HepG2 (cell line): ENCODE measurements around the gene FBP2. TPM values are rescaled to one million over a fixed set of nuclear protein-coding genes. Genes with fewer than 3 reads are reported as not detected.

ENCODE experiments used
- ASH2L ChIP-seq: fragments of 300-600, 200-600 bp; sonication (generic); IDR thresholded peaks from 2 replicates; pipeline ENCODE4 v1.7.0; 2017; ENCODE audit warnings: low read depth, mild to moderate bottlenecking, moderate library complexity, mixed read lengths, low read length; ENCODE audit not compliant: insufficient read length
- CAMTA2 ChIP-seq: sonication (generic); formaldehyde crosslinking; IDR thresholded peaks from 2 replicates; pipeline ENCODE4 v1.4.0; 2020; ENCODE audit warnings: mild to moderate bottlenecking, missing genetic modification reagents, borderline replicate concordance
- CREB1 ChIP-seq, 2 experiments: fragments of 450-650 bp in 1 of 2; IDR thresholded peaks; 2 replicates each; pipeline ENCODE4 v1.6.1; 2016 to 2017; ENCODE audit warnings: control low read depth in 1 of 2, mild to moderate bottlenecking in 1 of 2, missing compliant biosample characterization in 1 of 2, missing genetic modification characterization in 1 of 2
- ELF3 ChIP-seq: IDR thresholded peaks from 2 replicates; pipeline ENCODE4 v1.6.1; 2016; ENCODE audit warnings: missing genetic modification reagents, missing compliant biosample characterization
- FOSL2 ChIP-seq: sonication (generic); formaldehyde crosslinking; IDR thresholded peaks from 2 replicates; pipeline ENCODE4 v1.4.0; 2020; ENCODE audit warnings: missing genetic modification reagents
- GABPA ChIP-seq, 2 experiments: IDR thresholded peaks; 2 replicates each; pipeline ENCODE4 v1.6.1; 2011 to 2016; ENCODE audit warnings: low read depth in 2 of 2, low read length in 1 of 2, missing biosample characterization in 1 of 2, missing genetic modification characterization in 1 of 2
- KLF11 ChIP-seq: IDR thresholded peaks from 2 replicates; pipeline ENCODE4 v1.6.1; 2016; ENCODE audit warnings: missing compliant biosample characterization
- KLF16 ChIP-seq, 2 experiments: sonication (generic) in 1 of 2; formaldehyde crosslinking in 1 of 2; IDR thresholded peaks; 2 replicates each; pipeline versions ENCODE4 v1.6.1 to v1.8.0; 2016 to 2023; ENCODE audit warnings: missing genetic modification reagents in 2 of 2, missing compliant biosample characterization in 1 of 2
- MEF2D ChIP-seq: sonication (generic); formaldehyde crosslinking; IDR thresholded peaks from 2 replicates; pipeline ENCODE4 v1.5.1; 2020; ENCODE audit warnings: mild to moderate bottlenecking, missing genetic modification reagents
- NCOA5 ChIP-seq: sonication (generic); formaldehyde crosslinking; IDR thresholded peaks from 2 replicates; pipeline ENCODE4 v1.4.0; 2020; ENCODE audit warnings: missing genetic modification reagents
- NFATC3 ChIP-seq: sonication (generic); formaldehyde crosslinking; IDR thresholded peaks from 2 replicates; pipeline ENCODE4 v1.5.1; 2020; ENCODE audit warnings: mild to moderate bottlenecking, missing genetic modification reagents
- NR2C2 ChIP-seq: sonication (generic); formaldehyde crosslinking; IDR thresholded peaks from 2 replicates; pipeline ENCODE4 v1.4.0; 2020; ENCODE audit warnings: missing genetic modification reagents, mild to moderate bottlenecking, moderate library complexity, borderline replicate concordance
- POLR2G ChIP-seq: fragments of 200-400 bp; formaldehyde crosslinking; IDR thresholded peaks from 2 replicates; pipeline ENCODE4 v1.6.1; 2018; ENCODE audit warnings: mild to moderate bottlenecking, low read depth, low read length, moderate library complexity
- RARG ChIP-seq: sonication (generic); formaldehyde crosslinking; IDR thresholded peaks from 2 replicates; pipeline ENCODE4 v1.4.0; 2020; ENCODE audit warnings: low read depth, mild to moderate bottlenecking, missing genetic modification reagents
- RBM22 ChIP-seq: fragments of 200-400 bp; formaldehyde crosslinking; optimal IDR thresholded peaks from 2 replicates; pipeline ENCODE3; 2017; ENCODE audit warnings: mild to moderate bottlenecking, low read length, moderate library complexity
- YEATS2 ChIP-seq: sonication (generic); formaldehyde crosslinking; IDR thresholded peaks from 2 replicates; pipeline ENCODE4 v1.4.0; 2020; ENCODE audit warnings: missing genetic modification reagents, borderline replicate concordance
- ZNF20 ChIP-seq: sonication (generic); formaldehyde crosslinking; IDR thresholded peaks from 2 replicates; pipeline ENCODE4 v1.4.0; 2020; ENCODE audit warnings: mild to moderate bottlenecking, moderate library complexity, missing genetic modification reagents
- ZNF547 ChIP-seq: sonication (generic); formaldehyde crosslinking; IDR thresholded peaks from 2 replicates; pipeline ENCODE4 v1.5.1; 2020; ENCODE audit warnings: mild to moderate bottlenecking, missing genetic modification reagents
- ZSCAN31 ChIP-seq: sonication (generic); formaldehyde crosslinking; IDR thresholded peaks from 2 replicates; pipeline ENCODE4 v1.5.0; 2020; ENCODE audit warnings: low read depth, mild to moderate bottlenecking, missing genetic modification reagents
- polyA plus RNA-seq, 8 experiments: library from polyadenylated mRNA; depleted of rRNA in 3 of 8; stranded (reverse) in 7 of 8; unstranded in 1 of 8; fragments of >200 nt; fragmentation: Illumina TruSeq in 4 of 8; extraction: Trizol in 4 of 8; gene quantifications; 2 replicates each; pipeline versions ENCODE4 v1.2.1 to v1.2.3, GENCODE V29; 2011 to 2016; ENCODE audit warnings: low read depth in 4 of 8, missing spikeins in 1 of 8, mixed read lengths in 1 of 8; ENCODE audit not compliant: insufficient read depth in 1 of 8
- total RNA-seq, 5 experiments: library from RNA; depleted of rRNA; stranded (reverse); fragments of >200 nt; fragmentation: Illumina TruSeq; extraction: Trizol; gene quantifications; 2 replicates each; pipeline ENCODE4 v1.2.3, GENCODE V29; 2016; ENCODE audit warnings: low read depth in 1 of 5
- TF ChIP-seq, protein P1 (sequence below): sonication (generic); formaldehyde crosslinking; IDR thresholded peaks from 2 replicates; pipeline ENCODE4 v1.4.0; 2020; ENCODE audit warnings: mild to moderate bottlenecking, low read depth, missing genetic modification reagents
- TF ChIP-seq, protein P2 (sequence below): sonication (generic); formaldehyde crosslinking; IDR thresholded peaks from 2 replicates; pipeline ENCODE4 v1.4.0; 2020; ENCODE audit warnings: missing genetic modification reagents
- TF ChIP-seq, protein P3 (sequence below): sonication (generic); formaldehyde crosslinking; IDR thresholded peaks from 2 replicates; pipeline ENCODE4 v1.4.0; 2020; ENCODE audit warnings: missing genetic modification reagents, mild to moderate bottlenecking, borderline replicate concordance

FBP2 gene
- total and polyA plus RNA-seq, 2 of the 13 experiments (the other 11 are each of a cell fraction or from before 2014, with no cell fraction given), result not detected

DNA sequence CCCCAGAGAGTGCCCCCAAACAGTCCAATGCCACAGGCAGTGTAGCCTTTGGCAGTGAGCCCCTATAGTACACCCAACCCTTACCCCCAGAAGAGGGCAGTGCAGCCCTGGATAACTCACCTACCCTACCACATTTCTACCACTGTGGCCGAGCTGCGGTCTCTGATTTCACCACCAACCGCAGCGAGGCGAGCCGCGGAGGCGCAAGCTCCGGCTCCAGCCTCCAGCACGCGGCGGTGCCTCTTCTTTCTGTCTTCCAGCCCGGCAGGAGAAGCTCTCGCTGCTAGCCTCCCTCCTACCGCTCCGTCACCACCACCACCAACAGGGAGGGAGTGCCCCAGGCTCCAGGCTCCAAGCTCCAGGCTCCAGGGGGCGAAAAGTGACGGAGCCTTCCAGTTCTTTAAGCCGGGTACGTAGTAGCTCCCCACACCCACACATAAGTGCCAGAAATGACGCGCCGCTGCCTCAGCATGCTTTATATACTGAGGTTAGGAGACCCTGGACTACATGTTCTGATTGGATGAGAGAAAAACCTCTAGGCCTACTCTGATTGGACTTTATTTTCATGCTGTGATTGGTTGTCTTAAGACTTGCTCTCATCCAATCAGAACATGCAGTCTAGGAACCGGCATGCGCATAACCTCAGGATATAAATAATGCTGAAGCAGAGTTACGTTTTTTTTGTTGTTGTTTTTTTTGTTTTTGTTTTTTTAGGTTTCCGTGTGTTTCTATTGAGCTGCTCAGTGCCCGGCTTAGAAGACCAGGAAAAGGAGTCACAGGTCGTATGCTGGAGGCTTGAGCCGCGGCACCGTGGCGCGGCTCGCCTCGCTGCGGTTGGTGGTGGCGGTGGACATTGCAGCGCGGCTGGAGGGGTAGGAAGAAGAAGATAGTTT is 38.9 kb downstream of the FBP2 start, which contains the start of gene PCAT7 (continued):
- TF ChIP-seq NR2C2 (CRISPR knock-in tag), result peak; percentile 40; the same call in 1 of the 2 replicates
- no peak for TF ChIP-seq RBM22
- TF ChIP-seq, protein P1, sequence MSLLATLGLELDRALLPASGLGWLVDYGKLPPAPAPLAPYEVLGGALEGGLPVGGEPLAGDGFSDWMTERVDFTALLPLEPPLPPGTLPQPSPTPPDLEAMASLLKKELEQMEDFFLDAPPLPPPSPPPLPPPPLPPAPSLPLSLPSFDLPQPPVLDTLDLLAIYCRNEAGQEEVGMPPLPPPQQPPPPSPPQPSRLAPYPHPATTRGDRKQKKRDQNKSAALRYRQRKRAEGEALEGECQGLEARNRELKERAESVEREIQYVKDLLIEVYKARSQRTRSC (CRISPR knock-in tag), result 0 out of 2 replicates have a peak, but pooled peaks have one; percentile 59
- TF ChIP-seq ELF3 (CRISPR knock-in tag), result peak; percentile 23; the same call in 1 of the 2 replicates
- TF ChIP-seq RARG, result 0 out of 2 replicates have a peak, but pooled peaks have one; percentile 52
- TF ChIP-seq KLF16 (CRISPR knock-in tag; IDR thresholded peaks at IDR 0.05), result peak in 1 of 2 experiments; percentile 81; a peak in 2 of 4 replicates
- TF ChIP-seq ASH2L, result peak; percentile 65
- TF ChIP-seq YEATS2 (CRISPR knock-in tag), result peak; percentile 49; the same call in 1 of the 2 replicates
- peak; percentile 48; the same call in 1 of the 2 replicates for TF ChIP-seq ZSCAN31 (CRISPR knock-in tag)
- TF ChIP-seq CREB1 (IDR thresholded peaks at IDR 0.05), result peak; percentile 52
- peak; percentile 81 for TF ChIP-seq CREB1 (CRISPR knock-in tag; IDR thresholded peaks at IDR 0.05)
- TF ChIP-seq GABPA (IDR thresholded peaks at IDR 0.05; ENCODE audit: low read depth, low read length), result no peak
- no peak for TF ChIP-seq GABPA (CRISPR knock-in tag; IDR thresholded peaks at IDR 0.05; ENCODE audit: low read depth)
- TF ChIP-seq KLF11 (CRISPR knock-in tag), result peak; percentile 57; the same call in 1 of the 2 replicates
- TF ChIP-seq NFATC3 (CRISPR knock-in tag), result 0 out of 2 replicates have a peak, but pooled peaks have one; percentile 50
- TF ChIP-seq POLR2G, result peak; percentile 92
- 0 out of 2 replicates have a peak, but pooled peaks have one; percentile 41 for TF ChIP-seq ZNF20 (CRISPR knock-in tag)
- TF ChIP-seq CAMTA2 (CRISPR knock-in tag), result peak; percentile 65; the same call in 1 of the 2 replicates
- TF ChIP-seq, protein P2, sequence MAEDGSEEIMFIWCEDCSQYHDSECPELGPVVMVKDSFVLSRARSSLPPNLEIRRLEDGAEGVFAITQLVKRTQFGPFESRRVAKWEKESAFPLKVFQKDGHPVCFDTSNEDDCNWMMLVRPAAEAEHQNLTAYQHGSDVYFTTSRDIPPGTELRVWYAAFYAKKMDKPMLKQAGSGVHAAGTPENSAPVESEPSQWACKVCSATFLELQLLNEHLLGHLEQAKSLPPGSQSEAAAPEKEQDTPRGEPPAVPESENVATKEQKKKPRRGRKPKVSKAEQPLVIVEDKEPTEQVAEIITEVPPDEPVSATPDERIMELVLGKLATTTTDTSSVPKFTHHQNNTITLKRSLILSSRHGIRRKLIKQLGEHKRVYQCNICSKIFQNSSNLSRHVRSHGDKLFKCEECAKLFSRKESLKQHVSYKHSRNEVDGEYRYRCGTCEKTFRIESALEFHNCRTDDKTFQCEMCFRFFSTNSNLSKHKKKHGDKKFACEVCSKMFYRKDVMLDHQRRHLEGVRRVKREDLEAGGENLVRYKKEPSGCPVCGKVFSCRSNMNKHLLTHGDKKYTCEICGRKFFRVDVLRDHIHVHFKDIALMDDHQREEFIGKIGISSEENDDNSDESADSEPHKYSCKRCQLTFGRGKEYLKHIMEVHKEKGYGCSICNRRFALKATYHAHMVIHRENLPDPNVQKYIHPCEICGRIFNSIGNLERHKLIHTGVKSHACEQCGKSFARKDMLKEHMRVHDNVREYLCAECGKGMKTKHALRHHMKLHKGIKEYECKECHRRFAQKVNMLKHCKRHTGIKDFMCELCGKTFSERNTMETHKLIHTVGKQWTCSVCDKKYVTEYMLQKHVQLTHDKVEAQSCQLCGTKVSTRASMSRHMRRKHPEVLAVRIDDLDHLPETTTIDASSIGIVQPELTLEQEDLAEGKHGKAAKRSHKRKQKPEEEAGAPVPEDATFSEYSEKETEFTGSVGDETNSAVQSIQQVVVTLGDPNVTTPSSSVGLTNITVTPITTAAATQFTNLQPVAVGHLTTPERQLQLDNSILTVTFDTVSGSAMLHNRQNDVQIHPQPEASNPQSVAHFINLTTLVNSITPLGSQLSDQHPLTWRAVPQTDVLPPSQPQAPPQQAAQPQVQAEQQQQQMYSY (CRISPR knock-in tag), result no peak
- no peak for TF ChIP-seq NCOA5 (CRISPR knock-in tag)
- no peak; the same call in 1 of the 2 replicates for TF ChIP-seq MEF2D
- TF ChIP-seq, protein P3, sequence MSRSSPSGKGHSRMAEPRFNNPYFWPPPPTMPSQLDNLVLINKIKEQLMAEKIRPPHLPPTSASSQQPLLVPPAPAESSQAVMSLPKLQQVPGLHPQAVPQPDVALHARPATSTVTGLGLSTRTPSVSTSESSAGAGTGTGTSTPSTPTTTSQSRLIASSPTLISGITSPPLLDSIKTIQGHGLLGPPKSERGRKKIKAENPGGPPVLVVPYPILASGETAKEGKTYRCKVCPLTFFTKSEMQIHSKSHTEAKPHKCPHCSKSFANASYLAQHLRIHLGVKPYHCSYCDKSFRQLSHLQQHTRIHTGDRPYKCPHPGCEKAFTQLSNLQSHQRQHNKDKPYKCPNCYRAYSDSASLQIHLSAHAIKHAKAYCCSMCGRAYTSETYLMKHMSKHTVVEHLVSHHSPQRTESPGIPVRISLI (CRISPR knock-in tag), result peak; percentile 36; the same call in 1 of the 2 replicates
- TF ChIP-seq ZNF547 (CRISPR knock-in tag), result peak; percentile 49; the same call in 1 of the 2 replicates
- peak; percentile 34 for TF ChIP-seq FOSL2 (CRISPR knock-in tag)
